ENCODE measurements around the gene SLC35D3. TPM values are rescaled to one million over a fixed set of nuclear protein-coding genes. Genes with fewer than 3 reads are reported as not detected.

The SLC35D3 gene
- total and polyA plus RNA-seq, 8 donors, result 0.08 to 0.31 (median 0.18) TPM; not detected in 5

DNA sequence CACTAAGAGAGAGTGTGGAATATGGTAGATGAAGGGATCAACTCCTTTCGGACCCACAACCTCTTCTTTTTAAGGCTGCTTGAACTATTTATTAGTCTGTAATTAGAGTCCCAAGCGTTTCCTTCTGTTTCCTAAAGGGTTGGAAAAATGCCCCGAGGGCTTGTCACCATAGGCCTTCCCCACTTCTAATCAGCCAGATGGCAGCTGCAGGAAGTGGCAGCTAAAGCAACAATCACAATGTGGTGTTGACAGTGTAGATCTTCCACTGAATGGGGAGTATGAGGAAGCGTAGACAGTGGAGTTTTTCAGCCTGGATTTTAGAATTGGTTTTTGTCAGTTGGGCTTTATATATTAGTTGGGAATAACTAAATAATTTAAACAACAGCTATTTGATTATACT, 40.6 kb downstream of the SLC35D3 start:
- 25 to 33% (median 30%) methylated on average over 4 of the region's 4 CpGs for WGBS, 5 donors
- Histone ChIP-seq H3K27ac (peak overlapping the region in 1 of 5 donors; percentile 26), H3K4me3 (no peak overlapping the region), H3K9me3 (no peaks in the 10 kb centered on the region), H3K36me3 (no peaks in the 10 kb centered on the region), H3K27me3 (peaks cover 0 to 11% (median 0%) of the 10 kb centered on the region in 3 donors), H3K4me1 (peaks cover 5 to 10% (median 7%) of the 10 kb centered on the region in 4 donors)
- intact Hi-C loops (cut with DNase I; ENCODE audit: low total_unique reads), result no loop called here
- DNase-seq, result peak; percentile 65 to 74
- TF ChIP-seq POLR2A (IDR thresholded peaks at IDR 0.05) (no peak), POLR2AphosphoS5 (IDR thresholded peaks at IDR 0.05) (peak in 2 of 3 donors; percentile 59 to 80), EP300 (IDR thresholded peaks at IDR 0.05) (no peak)
- TF ChIP-seq, protein P1, sequence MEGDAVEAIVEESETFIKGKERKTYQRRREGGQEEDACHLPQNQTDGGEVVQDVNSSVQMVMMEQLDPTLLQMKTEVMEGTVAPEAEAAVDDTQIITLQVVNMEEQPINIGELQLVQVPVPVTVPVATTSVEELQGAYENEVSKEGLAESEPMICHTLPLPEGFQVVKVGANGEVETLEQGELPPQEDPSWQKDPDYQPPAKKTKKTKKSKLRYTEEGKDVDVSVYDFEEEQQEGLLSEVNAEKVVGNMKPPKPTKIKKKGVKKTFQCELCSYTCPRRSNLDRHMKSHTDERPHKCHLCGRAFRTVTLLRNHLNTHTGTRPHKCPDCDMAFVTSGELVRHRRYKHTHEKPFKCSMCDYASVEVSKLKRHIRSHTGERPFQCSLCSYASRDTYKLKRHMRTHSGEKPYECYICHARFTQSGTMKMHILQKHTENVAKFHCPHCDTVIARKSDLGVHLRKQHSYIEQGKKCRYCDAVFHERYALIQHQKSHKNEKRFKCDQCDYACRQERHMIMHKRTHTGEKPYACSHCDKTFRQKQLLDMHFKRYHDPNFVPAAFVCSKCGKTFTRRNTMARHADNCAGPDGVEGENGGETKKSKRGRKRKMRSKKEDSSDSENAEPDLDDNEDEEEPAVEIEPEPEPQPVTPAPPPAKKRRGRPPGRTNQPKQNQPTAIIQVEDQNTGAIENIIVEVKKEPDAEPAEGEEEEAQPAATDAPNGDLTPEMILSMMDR (IDR thresholded peaks at IDR 0.05), result no peak

DNA sequence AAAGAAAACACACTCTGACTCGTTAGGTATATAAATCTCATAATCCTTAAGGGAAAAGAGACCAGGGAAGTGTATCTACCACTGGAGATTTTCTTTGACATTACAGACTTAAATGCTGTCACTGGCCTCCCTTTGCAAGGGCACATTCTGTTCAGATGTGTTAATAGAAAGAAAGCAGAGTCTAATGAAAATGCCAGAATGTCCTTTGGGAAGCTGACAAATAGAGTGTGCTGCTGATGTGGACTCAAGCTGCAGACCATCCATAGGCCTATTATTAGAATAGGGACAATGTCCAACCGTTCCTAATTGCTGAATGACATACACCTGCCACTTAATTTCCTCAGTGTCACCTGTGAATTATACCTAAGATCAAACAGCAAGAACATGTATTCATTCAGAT, 41.2 kb downstream of the SLC35D3 start:
- Histone ChIP-seq H3K9me3 (no peaks in the 10 kb centered on the region), H3K4me1 (peaks cover 5 to 15% (median 10%) of the 10 kb centered on the region in 4 donors), H3K27ac (no peak overlapping the region), H3K4me3 (no peak overlapping the region), H3K27me3 (peaks cover 0 to 5% (median 0%) of the 10 kb centered on the region in 3 donors), H3K36me3 (no peaks in the 10 kb centered on the region)
- TF ChIP-seq POLR2A (IDR thresholded peaks at IDR 0.05) (no peak), EP300 (IDR thresholded peaks at IDR 0.05) (no peak), POLR2AphosphoS5 (IDR thresholded peaks at IDR 0.05) (no peak)
- TF ChIP-seq, protein P1 (IDR thresholded peaks at IDR 0.05), result no peak
- intact Hi-C loops (cut with DNase I; ENCODE audit: low total_unique reads), result no loop called here
- 53 to 65% (median 58%) methylated on average over 2 of the region's 2 CpGs for WGBS, 5 donors
- DNase-seq, result no peak

DNA sequence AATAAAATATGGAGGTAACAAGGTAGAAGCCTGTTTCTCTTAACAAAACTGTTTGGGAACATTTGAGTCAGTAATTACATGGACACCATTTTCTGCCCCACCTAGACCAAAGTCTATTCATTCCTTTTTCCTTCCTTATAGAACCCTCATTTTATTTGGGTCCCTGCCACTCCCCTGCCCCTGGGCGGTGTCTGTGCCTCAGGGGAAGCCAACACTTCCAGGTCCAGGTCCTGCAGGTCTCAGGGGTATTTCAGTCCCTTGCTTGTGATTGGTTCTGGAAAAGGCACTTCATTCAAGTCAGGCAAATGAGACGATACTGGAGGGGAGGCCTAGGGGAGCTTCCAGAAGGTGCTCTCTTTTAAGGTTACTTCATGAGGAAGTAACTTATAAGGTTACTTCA, 42.3 kb downstream of the SLC35D3 start:
- Histone ChIP-seq H3K4me1 (peaks cover 3 to 19% (median 10%) of the 10 kb centered on the region in 4 donors), H3K36me3 (no peaks in the 10 kb centered on the region), H3K27me3 (peaks cover 0 to 4% (median 0%) of the 10 kb centered on the region in 3 donors), H3K4me3 (no peak overlapping the region), H3K9me3 (no peaks in the 10 kb centered on the region), H3K27ac (peak overlapping the region in 1 of 5 donors; percentile 8)
- intact Hi-C loops (cut with DNase I; ENCODE audit: low total_unique reads), result no loop called here
- TF ChIP-seq POLR2AphosphoS5 (IDR thresholded peaks at IDR 0.05), result no peak
- no peak for TF ChIP-seq EP300 (IDR thresholded peaks at IDR 0.05)
- TF ChIP-seq POLR2A (IDR thresholded peaks at IDR 0.05), result no peak
- TF ChIP-seq, protein P1 (IDR thresholded peaks at IDR 0.05), result no peak
- no peak for DNase-seq
- 70 to 83% (median 78%) methylated on average over 2 of the region's 2 CpGs for WGBS, 5 donors

DNA sequence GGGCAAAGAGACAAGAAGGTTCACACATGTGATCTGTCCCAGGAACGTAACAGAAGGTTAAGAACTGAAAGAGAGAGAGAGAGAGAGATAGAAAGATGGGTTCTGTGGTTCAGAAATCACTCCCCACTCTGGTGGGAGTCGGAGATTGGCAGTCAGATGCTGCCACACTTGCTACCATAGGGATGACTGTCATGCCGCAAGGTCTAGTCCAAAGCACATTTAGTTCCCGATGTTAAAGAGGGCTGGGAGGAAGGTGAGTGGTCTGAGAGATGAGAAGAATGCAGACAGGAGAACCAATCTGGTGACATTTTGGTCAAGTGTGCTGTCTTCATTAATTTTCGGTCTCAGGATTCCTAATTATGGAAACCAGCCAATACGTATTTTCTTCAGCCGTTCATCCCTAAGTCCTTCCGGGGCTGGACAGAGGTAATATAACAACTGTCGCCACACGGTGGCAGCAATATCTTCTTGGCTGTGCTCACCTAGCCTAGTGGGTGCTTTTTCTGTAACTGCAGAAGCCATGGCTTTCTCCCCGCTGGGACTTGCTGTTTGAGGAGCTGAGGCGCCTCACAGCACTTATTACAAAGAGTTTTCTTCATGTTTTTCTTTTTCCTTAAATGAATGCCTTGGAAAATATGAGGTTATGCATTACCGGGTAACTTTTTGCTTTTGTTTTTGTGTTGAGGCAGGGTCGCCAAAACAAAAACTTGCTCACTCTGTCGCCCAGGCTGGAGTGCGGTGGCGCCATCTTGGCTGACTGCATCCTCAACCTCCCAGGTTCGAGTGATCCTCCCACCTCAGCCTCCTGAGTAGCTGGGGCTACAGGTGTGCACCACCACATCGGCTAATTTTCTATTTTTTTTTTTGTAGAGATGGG, 46.0 kb downstream of the SLC35D3 start:
- peaks cover 0 to 4% (median 0%) of the 10 kb centered on the region in 3 donors for H3K27me3 ChIP-seq
- H3K36me3 ChIP-seq, result no peaks in the 10 kb centered on the region
- peak; percentile 86 to 89 for DNase-seq
- H3K4me1 ChIP-seq, result peaks cover 0 to 14% (median 3%) of the 10 kb centered on the region in 4 donors
- no peak for TF ChIP-seq POLR2A (IDR thresholded peaks at IDR 0.05)
- peak in 1 of 3 donors; percentile 30 for TF ChIP-seq POLR2AphosphoS5 (IDR thresholded peaks at IDR 0.05)
- TF ChIP-seq, protein P1 (IDR thresholded peaks at IDR 0.05), result peak in 5 of 7 experiments; percentile 40 to 80 (median 69)
- intact Hi-C loops (cut with DNase I; ENCODE audit: low total_unique reads), result no loop called here
- WGBS, 5 donors, result 51 to 54% (median 53%) methylated on average over 19 of the region's 19 CpGs
- peak overlapping the region in 1 of 5 donors; percentile 51 for H3K27ac ChIP-seq
- no peak overlapping the region for H3K4me3 ChIP-seq
- no peaks in the 10 kb centered on the region for H3K9me3 ChIP-seq

Measured in stomach (tissue), 9 donors.